Measurements from ENCODE around the gene SSTR4. TPM values are rescaled to one million over a fixed set of nuclear protein-coding genes. Genes with fewer than 3 reads are reported as not detected.

The SSTR4 gene
- total RNA-seq, 5 donors from 2014 or later (not counting 1 experiment from before 2014, with no cell fraction given), result not detected

DNA sequence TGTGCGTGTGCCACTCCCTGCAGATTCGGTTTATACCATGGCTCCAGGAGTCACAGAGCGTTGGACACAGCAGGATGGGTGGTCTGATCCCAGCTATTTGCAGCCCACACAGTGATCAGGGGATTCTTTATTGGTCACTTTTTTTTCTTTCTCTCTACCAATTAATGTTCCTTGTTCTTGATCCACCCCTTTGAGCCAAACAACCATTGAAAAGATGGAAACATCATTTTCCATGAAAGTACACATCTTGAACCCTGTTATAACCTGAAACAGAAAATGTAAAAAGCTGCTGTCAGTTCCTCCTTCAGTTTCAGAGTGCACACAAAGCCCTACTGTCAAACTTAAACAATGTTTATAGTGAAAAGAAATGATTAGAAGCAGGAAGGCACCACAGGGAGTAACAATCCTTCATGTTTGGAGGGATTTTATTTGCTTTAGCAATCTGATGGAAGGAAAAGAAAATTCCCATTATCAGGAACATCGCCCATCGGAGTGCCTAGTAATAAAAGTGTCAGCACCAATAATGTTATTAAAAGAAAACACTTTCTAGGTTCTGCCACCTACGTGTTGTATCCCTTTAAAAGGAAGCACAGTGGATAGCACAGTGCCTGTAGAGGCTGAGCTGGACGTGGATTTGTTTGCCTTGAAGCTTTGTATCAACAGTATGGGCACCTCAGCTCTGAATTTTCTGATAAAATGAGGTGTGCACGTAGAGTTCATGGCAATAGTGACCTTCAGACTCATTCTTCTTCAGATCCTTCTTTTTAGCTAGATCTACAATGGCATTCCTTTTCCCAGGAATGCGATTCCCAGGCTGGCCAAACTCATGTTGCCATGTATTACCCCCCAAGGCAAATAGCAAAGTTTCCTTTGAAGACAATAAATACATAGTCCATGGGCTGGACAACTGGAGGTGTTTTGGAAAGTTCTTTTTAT lies 30.4 kb downstream of the SSTR4 start:
- H3K27me3 ChIP-seq (replicated peaks in 1 of 2; ENCODE audit: control insufficient read depth in 2 of 2, extremely low read depth in 1 of 2, insufficient read depth in 2 of 2, low read length in 1 of 2), result peaks cover 0 to 11% of the 10 kb centered on the region in 2 experiments
- no peak overlapping the region for H3K27ac ChIP-seq (ENCODE audit: low read length)
- Mint-ChIP-seq H3K9me3 (no peaks in the 10 kb centered on the region), H3K27ac (no peak overlapping the region), H3K4me1 (no peaks in the 10 kb centered on the region), H3K4me3 (no peak overlapping the region), H3K36me3 (no peaks in the 10 kb centered on the region), H3K27me3 (peaks cover 0 to 3% of the 10 kb centered on the region in 2 donors)
- DNase-seq (no peak), ATAC-seq (replicated peaks in 1 of 4) (no peak)
- ChIA-PET CTCF (no interaction called here), POLR2A (no interaction called here)
- 49% methylated on average over 2 of the region's 9 CpGs for WGBS (ENCODE audit: insufficient coverage)
- H3K4me3 ChIP-seq (ENCODE audit: control insufficient read depth in 1 of 2, extremely low read depth in 1 of 2, low read length in 1 of 2), result no peak overlapping the region
- H3K36me3 ChIP-seq (ENCODE audit: control insufficient read depth in 2 of 2, extremely low read depth in 1 of 2, insufficient read depth in 1 of 2, low read length in 1 of 2), result no peaks in the 10 kb centered on the region
- no peaks in the 10 kb centered on the region for H3K4me1 ChIP-seq (ENCODE audit: control insufficient read depth in 1 of 2, extremely low read depth in 1 of 2, insufficient read depth in 2 of 2, low read length in 2 of 2)
- no peaks in the 10 kb centered on the region for H3K9me3 ChIP-seq

DNA sequence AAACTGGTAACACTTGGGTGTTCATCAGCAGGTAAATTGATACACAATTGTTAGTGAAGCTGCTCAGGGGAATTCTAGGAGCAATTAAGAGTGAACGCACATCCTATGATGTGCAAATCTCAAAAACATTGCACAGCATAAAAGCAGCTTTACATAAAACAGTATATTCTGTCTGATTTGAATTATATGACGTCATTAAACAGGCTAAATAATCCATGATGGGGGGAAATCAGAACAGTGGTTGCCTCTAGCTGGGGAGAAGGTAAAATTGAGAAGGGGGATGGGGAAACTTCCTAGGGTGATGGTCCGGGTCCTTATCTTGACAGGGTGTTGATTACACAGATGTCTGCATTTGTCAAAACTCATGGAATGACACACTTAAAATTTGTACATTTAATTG lies 31.7 kb downstream of the SSTR4 start:
- Histone ChIP-seq H3K36me3 (ENCODE audit: control insufficient read depth in 2 of 2, extremely low read depth in 1 of 2, insufficient read depth in 1 of 2, low read length in 1 of 2) (no peaks in the 10 kb centered on the region), H3K9me3 (no peaks in the 10 kb centered on the region), H3K4me3 (ENCODE audit: control insufficient read depth in 1 of 2, extremely low read depth in 1 of 2, low read length in 1 of 2) (no peak overlapping the region), H3K4me1 (ENCODE audit: control insufficient read depth in 1 of 2, extremely low read depth in 1 of 2, insufficient read depth in 2 of 2, low read length in 2 of 2) (no peaks in the 10 kb centered on the region), H3K27me3 (replicated peaks in 1 of 2; ENCODE audit: control insufficient read depth in 2 of 2, extremely low read depth in 1 of 2, insufficient read depth in 2 of 2, low read length in 1 of 2) (peaks cover 0 to 5% of the 10 kb centered on the region in 2 experiments), H3K27ac (ENCODE audit: low read length) (no peak overlapping the region)
- no peak for ATAC-seq (replicated peaks in 1 of 4)
- H3K9me3 Mint-ChIP-seq, result no peaks in the 10 kb centered on the region
- no CpG with 5 or more reads among the region's 3 CpGs for WGBS (ENCODE audit: insufficient coverage)
- H3K4me3 Mint-ChIP-seq, result no peak overlapping the region
- no peaks in the 10 kb centered on the region for H3K36me3 Mint-ChIP-seq
- DNase-seq, result no peak
- ChIA-PET POLR2A (interaction anchor here in 1 of 2 donors (0.6 kb wide), 1 partner anchor 905 kb away, joined by 3 read pairs; no protein-coding TSS in a partner anchor), CTCF (no interaction called here)
- H3K4me1 Mint-ChIP-seq, result no peaks in the 10 kb centered on the region
- H3K27ac Mint-ChIP-seq, result no peak overlapping the region
- H3K27me3 Mint-ChIP-seq, result peaks cover 0 to 3% of the 10 kb centered on the region in 2 donors

DNA sequence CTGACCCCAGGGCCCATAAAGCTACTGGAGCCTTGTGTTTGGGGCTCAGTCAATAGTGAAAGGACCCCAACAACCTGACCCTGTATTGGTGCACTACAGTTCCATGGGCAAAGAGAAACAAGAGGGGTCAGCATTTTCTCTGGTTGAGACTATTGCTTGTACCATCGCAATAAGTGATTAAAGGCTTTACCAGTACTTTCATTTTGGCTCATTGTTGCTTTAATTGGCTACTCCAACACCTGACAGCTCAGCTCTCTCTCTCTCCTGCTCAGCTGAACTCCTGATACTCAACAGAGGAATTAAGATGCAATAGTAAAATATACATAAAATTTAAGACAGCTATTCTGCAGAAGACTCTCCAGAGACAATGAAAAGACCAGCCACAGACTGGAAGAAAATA lies 33.2 kb downstream of the SSTR4 start:
- no CpG with 5 or more reads among the region's 1 CpG for WGBS (ENCODE audit: insufficient coverage)

DNA sequence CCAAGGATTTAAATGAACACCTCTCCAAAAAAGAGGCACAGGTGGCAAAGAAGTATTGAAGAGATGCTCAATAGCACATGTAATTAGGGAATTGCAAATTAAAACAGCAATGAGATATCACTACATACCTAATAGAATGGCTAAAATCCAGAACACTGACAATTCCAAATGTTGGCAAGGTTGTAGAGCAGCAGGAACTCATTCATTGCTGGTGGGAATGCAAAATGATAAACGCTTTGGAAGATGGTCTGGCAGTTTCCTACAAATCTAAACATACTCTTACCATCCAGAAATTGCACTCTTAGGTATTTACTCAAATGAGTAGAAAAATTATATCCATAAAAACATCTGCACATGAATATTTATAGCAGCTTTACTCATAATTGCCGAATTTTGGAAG lies 34.0 kb downstream of the SSTR4 start:
- ChIA-PET CTCF (no interaction called here), POLR2A (no interaction called here)
- H3K27me3 Mint-ChIP-seq, result peaks cover 0 to 3% of the 10 kb centered on the region in 2 donors
- H3K4me3 Mint-ChIP-seq, result no peak overlapping the region
- Histone ChIP-seq H3K4me3 (ENCODE audit: control insufficient read depth in 1 of 2, extremely low read depth in 1 of 2, low read length in 1 of 2) (no peak overlapping the region), H3K4me1 (ENCODE audit: control insufficient read depth in 1 of 2, extremely low read depth in 1 of 2, insufficient read depth in 2 of 2, low read length in 2 of 2) (no peaks in the 10 kb centered on the region), H3K9me3 (no peaks in the 10 kb centered on the region), H3K36me3 (ENCODE audit: control insufficient read depth in 2 of 2, extremely low read depth in 1 of 2, insufficient read depth in 1 of 2, low read length in 1 of 2) (no peaks in the 10 kb centered on the region), H3K27ac (ENCODE audit: low read length) (no peak overlapping the region), H3K27me3 (replicated peaks in 1 of 2; ENCODE audit: control insufficient read depth in 2 of 2, extremely low read depth in 1 of 2, insufficient read depth in 2 of 2, low read length in 1 of 2) (no peaks in the 10 kb centered on the region)
- WGBS (ENCODE audit: insufficient coverage), result no CpG with 5 or more reads among the region's 2 CpGs
- no peaks in the 10 kb centered on the region for H3K9me3 Mint-ChIP-seq
- no peaks in the 10 kb centered on the region for H3K4me1 Mint-ChIP-seq
- H3K36me3 Mint-ChIP-seq, result no peaks in the 10 kb centered on the region
- DNase-seq (no peak), ATAC-seq (replicated peaks in 1 of 4) (no peak)
- H3K27ac Mint-ChIP-seq, result no peak overlapping the region

More for the DNA sequence above, 33.2 kb downstream of the SSTR4 start:
- no peaks in the 10 kb centered on the region for H3K36me3 Mint-ChIP-seq
- H3K36me3 ChIP-seq (ENCODE audit: control insufficient read depth in 2 of 2, extremely low read depth in 1 of 2, insufficient read depth in 1 of 2, low read length in 1 of 2), result no peaks in the 10 kb centered on the region
- H3K27ac ChIP-seq (ENCODE audit: low read length), result no peak overlapping the region
- no peaks in the 10 kb centered on the region for H3K4me1 Mint-ChIP-seq
- H3K4me3 ChIP-seq (ENCODE audit: control insufficient read depth in 1 of 2, extremely low read depth in 1 of 2, low read length in 1 of 2), result no peak overlapping the region
- no peak overlapping the region for H3K4me3 Mint-ChIP-seq
- ATAC-seq (replicated peaks in 1 of 4), result no peak
- H3K27me3 ChIP-seq (replicated peaks in 1 of 2; ENCODE audit: control insufficient read depth in 2 of 2, extremely low read depth in 1 of 2, insufficient read depth in 2 of 2, low read length in 1 of 2), result no peaks in the 10 kb centered on the region
- H3K27me3 Mint-ChIP-seq, result peaks cover 0 to 3% of the 10 kb centered on the region in 2 donors
- H3K9me3 ChIP-seq, result no peaks in the 10 kb centered on the region
- POLR2A ChIA-PET, result no interaction called here
- no peak overlapping the region for H3K27ac Mint-ChIP-seq
- H3K4me1 ChIP-seq (ENCODE audit: control insufficient read depth in 1 of 2, extremely low read depth in 1 of 2, insufficient read depth in 2 of 2, low read length in 2 of 2), result no peaks in the 10 kb centered on the region
- CTCF ChIA-PET, result no interaction called here
- no peaks in the 10 kb centered on the region for H3K9me3 Mint-ChIP-seq
- DNase-seq, result no peak

DNA sequence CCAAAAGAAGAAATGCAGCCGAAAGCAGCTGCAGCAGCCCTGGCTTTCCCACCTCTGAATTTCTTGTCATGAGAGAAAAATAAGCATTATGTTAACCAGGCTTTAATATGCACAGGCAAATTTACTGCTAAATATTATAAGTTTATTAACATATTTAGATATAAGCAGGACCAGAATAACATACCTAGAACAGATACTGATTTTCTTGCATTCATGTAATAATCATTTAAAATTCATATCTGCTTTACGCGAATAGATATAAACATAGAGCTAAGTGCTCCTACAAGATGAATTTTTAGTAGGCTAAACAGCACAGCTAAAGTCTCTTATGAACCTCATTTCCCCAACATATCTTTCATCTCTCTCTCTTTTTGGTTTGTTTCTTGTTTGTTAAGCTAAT lies 36.3 kb downstream of the SSTR4 start:
- Histone ChIP-seq H3K4me3 (ENCODE audit: control insufficient read depth in 1 of 2, extremely low read depth in 1 of 2, low read length in 1 of 2) (no peak overlapping the region), H3K9me3 (no peaks in the 10 kb centered on the region), H3K27me3 (replicated peaks in 1 of 2; ENCODE audit: control insufficient read depth in 2 of 2, extremely low read depth in 1 of 2, insufficient read depth in 2 of 2, low read length in 1 of 2) (no peaks in the 10 kb centered on the region), H3K27ac (ENCODE audit: low read length) (no peak overlapping the region), H3K36me3 (ENCODE audit: control insufficient read depth in 2 of 2, extremely low read depth in 1 of 2, insufficient read depth in 1 of 2, low read length in 1 of 2) (peaks cover 0 to 6% of the 10 kb centered on the region in 2 donors), H3K4me1 (ENCODE audit: control insufficient read depth in 1 of 2, extremely low read depth in 1 of 2, insufficient read depth in 2 of 2, low read length in 2 of 2) (no peaks in the 10 kb centered on the region)
- WGBS (ENCODE audit: insufficient coverage), result no CpG with 5 or more reads among the region's 3 CpGs
- Mint-ChIP-seq H3K27me3 (peaks cover 0 to 3% of the 10 kb centered on the region in 2 donors), H3K9me3 (no peaks in the 10 kb centered on the region), H3K4me1 (no peaks in the 10 kb centered on the region), H3K27ac (no peak overlapping the region), H3K36me3 (no peaks in the 10 kb centered on the region), H3K4me3 (no peak overlapping the region)
- CTCF ChIA-PET, result interaction anchor here in 1 of 2 donors (0.6 kb wide), 1 partner anchor 363 kb away, joined by 3 read pairs; no protein-coding TSS in a partner anchor
- POLR2A ChIA-PET, result no interaction called here
- ATAC-seq (replicated peaks in 1 of 4), result no peak
- no peak for DNase-seq

DNA sequence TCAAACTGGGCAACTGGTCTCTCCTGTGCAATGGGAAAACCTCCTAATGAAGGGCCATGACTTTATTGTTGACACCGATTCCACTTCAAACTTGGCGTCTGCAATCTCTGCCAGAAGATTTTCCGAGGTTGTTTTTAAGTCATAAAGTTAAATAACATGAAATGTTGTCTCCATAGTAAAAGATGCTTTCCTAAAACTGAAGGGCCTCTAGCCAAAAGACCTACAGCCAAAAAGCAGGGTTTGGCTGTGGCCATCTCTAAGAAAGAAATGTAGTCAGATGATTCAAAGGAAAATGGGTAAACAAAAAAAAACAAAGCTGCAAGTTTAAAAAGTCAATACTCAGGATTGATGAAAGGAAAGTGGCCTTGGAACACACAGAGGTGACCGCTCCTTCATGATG lies 36.9 kb downstream of the SSTR4 start:
- POLR2A ChIA-PET, result no interaction called here
- WGBS (ENCODE audit: insufficient coverage), result 97% methylated on average over 3 of the region's 4 CpGs
- Histone ChIP-seq H3K4me1 (ENCODE audit: control insufficient read depth in 1 of 2, extremely low read depth in 1 of 2, insufficient read depth in 2 of 2, low read length in 2 of 2) (no peaks in the 10 kb centered on the region), H3K9me3 (no peaks in the 10 kb centered on the region), H3K27me3 (replicated peaks in 1 of 2; ENCODE audit: control insufficient read depth in 2 of 2, extremely low read depth in 1 of 2, insufficient read depth in 2 of 2, low read length in 1 of 2) (no peaks in the 10 kb centered on the region), H3K4me3 (ENCODE audit: control insufficient read depth in 1 of 2, extremely low read depth in 1 of 2, low read length in 1 of 2) (no peak overlapping the region), H3K36me3 (ENCODE audit: control insufficient read depth in 2 of 2, extremely low read depth in 1 of 2, insufficient read depth in 1 of 2, low read length in 1 of 2) (peaks cover 0 to 6% of the 10 kb centered on the region in 2 donors), H3K27ac (ENCODE audit: low read length) (no peak overlapping the region)
- Mint-ChIP-seq H3K4me3 (no peak overlapping the region), H3K36me3 (no peaks in the 10 kb centered on the region), H3K4me1 (no peaks in the 10 kb centered on the region), H3K27ac (no peak overlapping the region), H3K9me3 (no peaks in the 10 kb centered on the region), H3K27me3 (peaks cover 0 to 3% of the 10 kb centered on the region in 2 donors)
- no peak for DNase-seq
- CTCF ChIA-PET, result interaction anchor here in 1 of 2 donors (0.6 kb wide), 1 partner anchor 363 kb away, joined by 3 read pairs; no protein-coding TSS in a partner anchor
- no peak for ATAC-seq (replicated peaks in 1 of 4)

All from T-cell (primary cell).